GM19372 (cell line): ENCODE results near the gene MACROD2.

ENCODE experiments used
- ATAC-seq: cut with Tn5 transposase; IDR thresholded peaks from one replicate; pipeline ENCODE4 v1.9.1; 2021; ENCODE audit warnings: mild to moderate bottlenecking, low read depth, moderate library complexity; ENCODE audit not compliant: unreplicated experiment

Gene MACROD2

GRCh38 chr20:16061351-16061750 lies 2066.0 kb downstream of the MACROD2 start:
- no peak for ATAC-seq

- ATAC-seq, result no peak
Observed at GRCh38 chr20:16062661-16063581, 2067.6 kb downstream of the MACROD2 start.

- no peak for ATAC-seq
Observed at GRCh38 chr20:16063881-16064280, 2068.6 kb downstream of the MACROD2 start.

DNA sequence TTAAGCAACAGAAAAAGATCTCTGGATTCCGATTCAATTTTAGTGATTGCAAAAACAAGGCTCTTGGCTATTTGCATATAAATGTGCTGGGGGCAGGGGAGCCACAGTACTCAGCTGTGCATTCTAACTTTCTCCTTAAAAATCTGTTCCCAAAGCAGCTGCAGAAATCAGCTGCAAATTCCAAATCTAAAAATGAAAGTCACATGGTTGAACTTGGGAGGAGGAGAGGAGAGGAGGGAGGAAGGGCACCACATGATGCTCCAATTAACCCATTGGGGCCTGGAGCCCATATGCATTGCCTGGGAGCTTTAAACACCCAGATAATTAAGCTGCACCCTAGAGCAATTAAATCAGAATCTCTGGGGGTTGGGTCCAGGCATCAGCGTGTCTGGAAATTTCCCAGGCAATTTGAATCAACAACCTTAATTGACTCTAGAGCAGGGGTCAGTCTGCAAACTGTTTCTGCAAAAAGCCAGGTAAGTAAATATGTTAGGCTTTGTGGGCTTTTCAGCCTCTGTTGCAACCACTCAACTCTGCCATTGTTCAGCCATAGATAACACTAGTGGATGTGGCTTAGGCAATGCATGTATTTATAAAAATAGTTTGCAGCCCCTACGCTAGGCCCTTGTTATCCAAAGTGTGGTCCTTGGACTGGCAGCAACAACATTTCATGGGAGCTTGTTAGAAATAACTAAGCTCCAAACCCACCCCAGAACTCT lies 2069.8 kb downstream of the MACROD2 start:
- ATAC-seq, result no peak

DNA sequence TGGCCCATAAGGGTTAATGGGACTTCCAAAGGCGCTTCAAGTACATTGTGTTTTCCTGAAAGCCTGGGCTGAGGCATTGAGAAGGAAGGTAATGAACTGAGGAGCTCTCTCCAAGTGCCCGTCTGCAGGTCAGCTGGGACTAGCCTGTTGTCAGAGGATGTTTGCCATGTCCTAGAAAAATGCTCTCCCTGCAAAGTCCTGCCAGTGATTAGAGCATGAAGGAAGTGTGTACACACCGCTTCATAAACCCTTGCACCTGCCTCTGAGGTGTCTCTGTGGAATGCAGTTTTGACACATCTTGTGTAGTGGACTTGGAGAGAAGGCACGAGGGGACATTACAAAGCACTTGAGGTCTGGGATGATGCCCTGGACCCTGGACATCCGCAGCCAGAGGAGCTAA lies 2071.3 kb downstream of the MACROD2 start:
- no peak for ATAC-seq

DNA sequence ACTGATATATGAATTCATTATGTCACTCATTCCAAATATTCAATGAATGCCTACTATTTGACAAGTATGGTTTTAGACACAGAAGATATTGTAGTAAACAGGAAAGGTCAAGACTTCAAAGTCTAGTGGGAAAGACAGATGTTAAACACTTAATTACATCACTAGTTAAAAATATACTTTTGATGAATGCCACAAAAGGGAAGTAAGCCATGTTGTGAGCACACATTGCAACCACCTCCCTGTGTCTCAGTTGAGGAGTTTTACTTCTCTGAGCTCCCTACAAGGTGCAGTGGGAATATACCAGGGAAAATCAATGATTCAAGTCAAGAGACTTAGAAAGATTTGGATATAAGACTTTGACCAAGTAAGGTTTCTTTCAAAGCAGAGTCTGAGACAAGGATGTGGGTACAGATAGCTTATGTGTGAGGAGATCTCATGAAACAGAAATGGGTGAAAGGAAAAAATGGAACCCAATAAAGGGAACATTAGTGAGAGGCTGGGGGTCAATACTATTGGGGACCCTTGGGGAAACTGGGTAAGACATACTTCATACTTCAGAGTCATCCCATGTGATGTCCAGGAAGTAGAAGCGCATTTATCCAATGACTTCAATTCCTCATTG lies 2074.2 kb downstream of the MACROD2 start:
- ATAC-seq, result peak; percentile 93

GRCh38 chr20:16072220-16072619 lies 2076.9 kb downstream of the MACROD2 start:
- ATAC-seq, result no peak

- ATAC-seq, result no peak
Observed at GRCh38 chr20:16078172-16078898, 2083.0 kb downstream of the MACROD2 start.

DNA sequence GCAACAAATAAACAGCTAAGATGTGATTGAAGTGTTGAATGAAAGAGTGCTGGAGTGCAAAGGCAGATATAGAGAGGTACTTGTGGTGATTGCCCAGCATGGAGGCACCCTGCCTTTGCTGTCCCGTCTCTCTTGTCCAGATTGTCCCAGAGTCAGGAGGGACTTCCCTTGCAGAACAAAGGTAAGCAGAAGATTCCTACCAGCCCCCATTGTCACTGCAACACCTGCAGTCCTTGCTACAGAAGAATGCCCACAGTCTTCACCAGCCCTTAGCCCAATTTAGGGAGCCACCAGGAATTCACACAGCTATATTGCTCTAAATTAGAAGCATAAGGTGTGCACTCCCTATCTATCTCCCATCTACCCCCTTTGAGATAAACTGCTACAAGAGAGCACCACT lies 2086.1 kb downstream of the MACROD2 start:
- ATAC-seq, result no peak

GRCh38 chr20:16082051-16082550 lies 2086.8 kb downstream of the MACROD2 start:
- ATAC-seq, result no peak

DNA sequence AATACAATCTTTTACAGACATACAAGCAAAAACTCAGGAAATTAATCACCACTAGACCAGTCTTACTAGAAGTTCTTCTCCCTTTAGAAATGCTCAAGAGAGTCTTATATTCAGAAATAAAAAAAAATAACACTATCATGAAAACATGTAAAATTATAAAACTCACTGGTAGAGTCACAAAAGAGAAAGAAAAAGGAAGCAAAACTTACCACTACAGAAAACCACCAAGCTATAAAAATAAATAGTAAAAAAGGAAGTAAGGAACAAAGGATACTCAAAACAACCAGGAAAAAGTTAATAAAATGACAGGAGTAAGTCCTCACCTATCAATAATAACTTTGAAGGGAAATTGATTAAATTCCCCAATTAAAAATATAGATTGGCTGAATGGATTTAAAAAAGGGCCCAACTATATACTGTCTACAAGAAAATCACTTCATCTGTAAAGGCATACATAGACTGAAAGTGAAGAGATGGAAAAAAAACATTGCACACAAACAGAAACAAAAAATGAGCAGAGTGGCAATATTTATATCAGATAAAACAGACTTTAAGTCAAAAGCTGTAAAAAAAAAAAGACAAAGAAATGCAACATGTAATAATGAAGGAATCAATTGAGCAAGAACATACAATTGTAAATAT lies 2088.4 kb downstream of the MACROD2 start:
- ATAC-seq, result no peak

DNA sequence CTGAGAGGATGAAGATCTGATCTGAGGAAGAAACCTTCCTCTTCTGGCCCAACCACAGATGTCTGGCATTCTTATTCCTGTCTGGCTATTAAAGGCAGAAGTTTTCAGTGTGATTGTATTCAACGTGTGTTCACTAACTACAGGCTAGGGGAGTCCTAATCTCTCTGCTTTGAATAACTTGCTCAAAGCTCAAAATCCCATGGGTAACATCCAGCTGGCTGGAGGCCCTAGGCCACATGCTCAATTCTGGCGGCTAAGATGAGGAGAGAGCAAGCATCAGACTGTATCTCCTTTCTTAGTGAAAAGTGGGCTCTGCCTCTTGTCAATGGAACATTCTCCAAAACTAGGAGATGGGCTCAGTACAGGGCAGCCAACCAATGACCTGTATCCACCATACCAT lies 2099.9 kb downstream of the MACROD2 start:
- ATAC-seq, result no peak

DNA sequence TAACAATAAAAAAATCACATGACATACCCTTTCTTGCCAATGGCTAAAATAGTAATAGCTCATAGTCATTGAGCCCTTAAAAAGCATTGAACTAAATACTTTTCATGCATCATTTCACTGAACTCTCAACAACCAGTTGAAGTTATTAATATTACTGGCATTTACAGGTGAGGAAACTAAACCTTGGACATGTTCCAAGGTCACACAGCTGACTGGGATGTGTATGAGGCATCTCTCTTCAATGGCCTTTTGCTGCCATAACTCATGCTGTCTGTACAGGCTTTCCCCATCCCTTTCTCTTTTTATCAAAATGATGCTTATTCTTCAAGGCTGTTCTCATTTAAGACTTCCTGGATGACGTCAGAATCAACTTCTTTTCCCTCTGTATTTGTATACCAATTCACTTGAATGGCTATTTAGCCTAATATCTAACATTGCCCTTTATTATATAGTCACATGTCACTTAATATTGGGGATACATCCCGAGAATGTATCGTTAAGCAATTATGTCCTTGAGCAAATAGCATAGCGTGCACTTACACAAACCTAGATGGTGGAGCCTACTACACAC lies 2101.5 kb downstream of the MACROD2 start:
- no peak for ATAC-seq

DNA sequence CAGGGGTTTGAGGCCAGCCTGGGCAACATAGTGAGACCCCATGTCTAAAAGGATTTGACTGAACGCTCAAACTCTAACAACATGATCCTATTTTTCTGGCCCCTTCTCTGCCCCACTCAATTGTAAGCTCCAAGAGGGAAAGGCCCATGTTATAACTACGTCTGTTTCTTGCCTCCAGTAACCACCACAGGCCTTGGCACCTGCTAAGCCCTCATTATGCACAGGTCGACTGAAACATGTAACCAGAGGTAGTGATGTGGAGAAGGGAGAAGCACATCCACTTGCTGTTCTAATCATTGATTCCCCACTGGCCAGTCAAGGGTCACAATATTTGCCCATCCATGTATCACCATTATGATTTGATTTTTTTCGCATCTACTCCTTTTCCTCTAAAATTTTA lies 2102.5 kb downstream of the MACROD2 start:
- no peak for ATAC-seq

DNA sequence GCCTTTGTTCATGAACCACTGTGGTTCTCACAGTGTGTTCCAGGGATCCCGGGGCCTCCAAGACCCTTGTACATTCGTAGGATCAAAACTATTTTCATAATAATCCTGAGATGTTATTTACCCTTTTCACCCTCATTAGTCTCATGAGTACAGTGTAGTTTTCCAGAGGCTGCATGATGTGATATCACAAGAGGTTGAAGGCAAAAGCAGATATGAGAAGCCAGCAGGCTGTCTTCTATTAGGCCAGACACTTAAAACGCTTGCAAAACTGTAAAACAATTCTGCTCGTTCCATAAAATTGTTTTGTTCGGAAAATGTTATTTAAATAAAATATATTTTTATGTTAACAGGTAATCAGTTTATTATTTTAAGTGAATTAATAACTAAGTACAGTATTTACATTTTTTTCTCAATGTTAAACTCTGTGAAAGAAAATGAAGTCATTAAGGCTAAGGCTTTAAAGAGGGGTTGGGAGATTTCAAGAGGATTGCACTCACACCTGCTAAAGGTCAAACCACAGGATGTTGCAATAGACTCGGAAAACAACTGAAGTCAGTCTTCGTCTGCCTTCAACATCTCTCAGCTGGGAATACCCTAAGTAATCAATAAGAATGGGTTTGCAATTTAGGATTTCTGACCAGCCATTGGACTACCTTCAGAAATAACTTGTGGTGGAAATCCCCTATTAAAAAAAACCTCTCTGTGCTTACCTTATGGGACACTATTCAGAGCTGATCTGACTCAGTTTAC lies 2103.7 kb downstream of the MACROD2 start:
- ATAC-seq, result no peak

DNA sequence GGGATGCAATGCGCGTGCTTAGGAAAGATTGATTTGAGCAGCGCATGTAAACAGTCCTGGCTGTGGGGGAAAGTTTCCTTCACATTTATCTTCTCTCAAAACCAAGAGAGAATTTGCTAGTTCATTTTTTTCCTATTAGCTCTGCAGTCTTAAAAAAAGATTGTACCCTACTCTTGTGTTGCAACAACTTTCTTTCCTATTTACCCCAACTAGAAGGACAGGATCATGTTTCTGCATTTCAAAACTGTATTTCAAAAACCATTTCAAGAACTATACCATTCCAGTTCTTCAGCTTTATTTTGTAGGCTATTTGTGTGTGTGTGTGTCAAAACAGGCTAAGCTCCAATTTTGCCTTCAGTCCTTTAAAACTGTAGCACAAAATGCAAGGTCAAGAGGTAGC lies 2104.8 kb downstream of the MACROD2 start:
- ATAC-seq, result no peak

- ATAC-seq, result no peak
Observed at GRCh38 chr20:16100767-16101166, 2105.5 kb downstream of the MACROD2 start.
